Stimulated activated CD8-positive, alpha-beta memory T cell treated with anti-CD3 and anti-CD28 coated beads, Interleukin-15, amount 100 ng/mL, for 48 hours (primary cell): ENCODE data around the gene GKN1.

Source experiments
- DNase-seq, 2 donors: peaks; one replicate each; pipeline ENCODE4 v3.0.0-alpha.2; 2020; ENCODE audit warnings: low read depth in 2 of 2

Gene GKN1

GRCh38 chr2:68961380-68961779 is 13.1 kb upstream of the GKN1 start:
- no peak for DNase-seq

GRCh38 chr2:68964282-68964681 is 10.2 kb upstream of the GKN1 start:
- DNase-seq = no peak

- no peak for DNase-seq
Measured at GRCh38 chr2:68968221-68968620, 6.2 kb upstream of the GKN1 start.

- no peak for DNase-seq
Measured at GRCh38 chr2:68969736-68970490, 4.5 kb upstream of the GKN1 start.

DNA sequence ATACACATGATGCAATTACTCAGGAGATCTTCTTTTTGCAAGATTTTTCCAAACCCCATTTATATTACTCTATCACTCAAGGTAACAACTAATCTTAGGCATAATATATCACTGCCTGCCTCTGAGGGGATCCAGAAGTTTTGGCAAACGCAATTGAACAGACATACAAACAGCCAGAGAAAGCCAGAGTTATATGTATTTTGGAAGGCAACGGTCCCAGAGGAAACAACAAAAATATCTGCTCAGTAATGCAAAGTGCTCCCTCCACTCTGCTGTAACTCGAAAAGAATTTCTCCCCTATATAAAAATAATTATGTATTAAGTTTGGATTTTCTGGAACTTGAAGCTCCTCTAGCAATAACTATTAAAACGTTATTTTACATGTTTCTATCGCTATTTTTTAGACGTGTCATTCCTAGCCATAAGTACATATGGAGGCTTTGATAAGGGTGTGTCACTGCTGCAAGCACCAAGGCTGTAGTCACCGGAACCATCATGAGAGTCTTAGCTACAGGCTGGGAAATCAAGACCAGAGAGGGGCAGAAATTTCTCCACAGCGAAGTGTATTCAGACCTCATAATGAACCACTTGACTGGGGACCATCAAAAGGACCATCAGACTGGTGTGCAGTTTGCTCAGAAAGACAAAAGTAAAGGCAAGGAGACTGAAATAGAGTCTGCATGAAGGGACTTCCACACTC is 3.7 kb upstream of the GKN1 start:
- DNase-seq = no peak

DNA sequence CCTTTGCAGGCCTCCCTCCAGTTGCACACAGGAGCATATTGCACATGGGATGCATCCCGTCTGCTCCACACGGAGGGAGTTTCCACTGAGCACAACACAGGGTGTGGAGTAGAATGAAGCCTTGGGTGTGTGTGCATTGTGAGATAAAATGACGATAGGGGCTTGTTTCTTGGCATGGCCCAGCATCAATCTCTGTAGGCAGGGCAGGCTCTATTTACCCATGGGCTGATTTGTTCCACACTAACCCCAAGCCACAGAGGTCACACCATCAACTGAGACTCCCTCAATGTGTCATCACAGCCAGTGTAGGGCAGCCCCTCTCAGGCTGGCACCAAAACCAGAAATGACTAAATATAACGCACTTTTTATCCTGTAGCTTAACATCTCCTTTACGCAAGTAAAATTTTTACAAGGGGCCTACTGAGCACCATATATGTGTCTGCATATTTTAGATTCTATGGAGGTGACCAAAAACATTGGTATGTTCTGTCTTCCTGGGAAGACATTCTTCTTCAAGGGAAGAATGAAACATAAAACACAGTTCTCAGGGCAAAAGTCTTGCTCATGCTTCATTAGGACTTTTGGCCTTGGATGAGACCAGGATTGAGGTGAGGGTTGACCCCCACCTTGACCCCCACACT is 2.7 kb upstream of the GKN1 start:
- DNase-seq = peak in 1 of 2 donors; percentile 4

DNA sequence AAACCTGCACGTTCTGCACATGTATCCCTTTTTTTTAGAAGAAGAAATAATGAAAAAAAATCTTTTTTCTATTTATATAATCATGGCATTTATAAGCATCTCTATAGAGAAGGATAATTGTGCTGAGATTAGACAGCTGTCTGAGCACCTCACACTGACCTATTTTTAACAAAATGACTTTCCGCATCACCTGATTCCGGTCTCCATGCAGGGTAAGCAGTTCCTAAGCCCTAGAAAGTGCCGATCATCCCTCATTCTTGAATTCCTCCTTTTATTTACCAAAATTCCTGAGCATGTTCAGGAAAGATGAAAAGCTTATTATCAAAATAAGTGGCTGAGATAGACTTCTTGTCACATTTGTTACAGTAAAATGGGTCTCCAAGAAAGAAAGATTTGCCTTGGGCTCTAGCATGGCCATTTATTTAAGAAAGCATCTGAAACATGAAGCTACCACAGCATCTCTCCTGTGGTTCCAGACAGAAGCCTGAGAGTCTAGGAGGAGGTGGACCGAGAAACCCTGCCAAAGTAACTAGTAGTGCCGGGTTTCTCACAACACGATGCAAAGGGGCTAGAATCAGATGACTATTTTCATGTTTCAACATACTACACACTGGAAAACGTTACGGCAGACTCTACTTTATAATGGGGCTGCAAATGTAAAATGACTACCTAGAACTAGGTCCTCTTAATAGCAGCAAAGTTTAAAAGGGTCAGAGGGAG is 670 bp downstream of the GKN1 start:
- no peak for DNase-seq

DNA sequence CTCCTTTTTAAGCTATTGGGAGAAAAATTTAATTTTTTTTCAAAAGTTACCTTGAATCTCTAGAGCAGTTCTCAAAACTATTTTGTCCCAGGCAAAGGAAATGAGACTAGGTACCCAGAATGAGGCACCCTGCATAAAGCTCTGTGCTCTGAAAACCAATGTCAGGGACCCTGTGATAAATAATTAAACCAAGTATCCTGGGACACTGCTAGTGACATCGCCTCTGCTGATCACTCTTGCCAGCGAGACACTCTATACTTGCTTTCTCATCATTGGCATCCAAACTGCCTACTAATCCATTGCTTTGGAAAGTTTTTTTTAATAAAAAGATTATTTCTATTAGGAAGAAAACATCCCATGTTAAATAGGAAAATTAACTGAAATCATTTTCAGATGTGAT is 1.4 kb downstream of the GKN1 start:
- no peak for DNase-seq

DNA sequence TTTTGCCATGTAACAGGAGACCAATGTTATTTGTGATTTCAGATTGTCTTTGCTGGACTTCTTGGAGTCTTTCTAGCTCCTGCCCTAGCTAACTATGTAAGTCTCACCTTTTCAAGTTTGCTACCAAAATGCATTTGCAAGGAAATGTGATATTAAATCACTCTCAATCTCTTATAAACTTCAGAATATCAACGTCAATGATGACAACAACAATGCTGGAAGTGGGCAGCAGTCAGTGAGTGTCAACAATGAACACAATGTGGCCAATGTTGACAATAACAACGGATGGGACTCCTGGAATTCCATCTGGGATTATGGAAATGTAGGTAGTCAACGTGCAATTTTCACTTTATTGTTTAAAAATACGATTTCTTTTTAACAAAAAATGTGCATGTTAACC is 3.0 kb downstream of the GKN1 start:
- DNase-seq = no peak

DNA sequence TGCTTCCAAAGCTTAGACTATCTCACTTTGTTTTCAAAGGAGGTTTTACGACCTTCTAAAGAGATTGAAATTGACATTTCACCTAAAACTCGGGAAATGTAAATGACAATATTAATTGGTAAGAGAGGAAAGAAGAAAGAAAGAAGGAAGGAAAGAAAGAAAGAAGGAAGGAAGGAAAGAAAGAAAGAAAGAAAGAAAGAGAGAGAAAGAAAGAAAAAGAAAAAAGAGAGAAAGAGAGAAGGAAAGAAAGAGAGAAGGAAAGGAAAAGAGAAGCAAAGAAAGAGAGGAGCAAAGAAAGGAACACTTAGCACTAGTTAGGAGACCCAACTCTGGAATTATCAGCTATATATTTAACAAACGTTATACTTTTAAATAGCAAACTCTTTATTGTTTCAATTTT is 3.7 kb downstream of the GKN1 start:
- DNase-seq = no peak

DNA sequence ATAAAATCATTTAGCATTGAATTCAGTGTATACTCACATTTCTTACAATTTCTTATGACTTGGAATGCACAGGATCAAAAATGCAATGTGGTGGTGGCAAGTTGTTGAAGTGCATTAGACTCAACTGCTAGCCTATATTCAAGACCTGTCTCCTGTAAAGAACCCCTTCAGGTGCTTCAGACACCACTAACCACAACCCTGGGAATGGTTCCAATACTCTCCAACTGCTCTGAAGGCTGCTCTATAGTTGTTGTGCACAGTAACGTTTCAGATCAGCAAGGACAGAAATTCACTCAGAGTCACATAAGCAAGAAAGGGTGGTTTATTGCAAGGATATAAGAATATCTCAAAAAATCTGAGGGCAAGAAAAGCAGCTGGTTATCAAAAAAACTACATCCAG is 6.5 kb downstream of the GKN1 start:
- no peak for DNase-seq

GRCh38 chr2:68987021-68987503 is 12.6 kb downstream of the GKN1 start:
- no peak for DNase-seq

DNA sequence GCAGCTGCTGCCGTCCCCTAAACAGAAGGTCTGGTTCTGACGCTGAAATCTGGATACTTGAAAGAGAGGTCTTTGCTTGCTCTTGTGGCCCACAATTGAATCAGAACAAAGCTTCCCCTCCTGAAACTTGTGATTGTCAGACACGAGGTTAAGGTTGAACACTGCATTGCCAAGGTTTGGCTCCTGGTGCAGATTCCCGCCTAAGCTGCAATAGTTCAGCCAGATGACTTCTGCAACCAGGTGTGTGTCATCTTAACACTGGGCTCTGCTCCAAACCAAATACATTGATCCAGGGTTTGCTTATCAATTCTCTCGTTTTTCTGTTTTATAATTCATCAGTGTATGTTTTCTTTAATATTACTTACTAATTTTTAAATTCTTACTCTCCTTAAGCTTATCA is 14.6 kb downstream of the GKN1 start:
- DNase-seq = no peak

DNA sequence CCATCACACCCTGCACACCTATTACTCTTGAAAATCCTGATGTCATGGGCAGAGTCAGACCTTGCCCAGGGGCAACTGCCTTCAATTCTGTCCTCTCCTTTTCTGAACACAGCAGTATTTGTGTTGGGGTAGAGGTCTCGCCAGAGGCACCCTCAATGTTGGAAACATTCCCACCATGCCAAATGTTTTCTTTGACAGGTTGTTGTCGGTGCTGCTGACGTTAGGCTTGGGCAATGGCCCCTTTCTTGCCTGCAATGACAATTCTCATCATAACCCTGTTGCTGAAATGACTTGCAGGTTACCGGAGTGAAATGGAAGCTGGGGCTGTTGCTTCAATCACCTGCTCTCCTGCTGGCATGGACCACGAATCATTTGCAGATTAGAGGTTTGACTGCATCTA is 17.9 kb downstream of the GKN1 start:
- DNase-seq = no peak

DNA sequence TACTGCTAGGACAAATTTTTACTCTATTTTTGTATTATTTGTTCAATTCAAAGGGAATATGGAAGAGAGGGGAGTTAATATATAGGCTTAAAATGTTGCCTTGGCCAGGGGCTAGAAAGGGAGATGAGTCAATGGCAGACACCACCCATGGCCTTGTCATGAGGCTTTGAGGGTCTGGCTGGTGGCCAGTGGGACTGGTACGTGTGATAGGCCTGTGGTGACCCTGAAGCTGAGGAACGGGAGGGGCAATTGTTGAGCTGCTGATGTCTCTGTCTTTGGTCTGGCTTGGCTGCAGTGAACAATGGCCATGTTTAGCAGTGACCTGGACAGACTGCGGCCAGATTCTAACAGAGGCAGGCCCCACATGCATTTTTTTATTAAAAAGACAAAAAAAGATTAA is 18.5 kb downstream of the GKN1 start:
- DNase-seq = no peak

DNA sequence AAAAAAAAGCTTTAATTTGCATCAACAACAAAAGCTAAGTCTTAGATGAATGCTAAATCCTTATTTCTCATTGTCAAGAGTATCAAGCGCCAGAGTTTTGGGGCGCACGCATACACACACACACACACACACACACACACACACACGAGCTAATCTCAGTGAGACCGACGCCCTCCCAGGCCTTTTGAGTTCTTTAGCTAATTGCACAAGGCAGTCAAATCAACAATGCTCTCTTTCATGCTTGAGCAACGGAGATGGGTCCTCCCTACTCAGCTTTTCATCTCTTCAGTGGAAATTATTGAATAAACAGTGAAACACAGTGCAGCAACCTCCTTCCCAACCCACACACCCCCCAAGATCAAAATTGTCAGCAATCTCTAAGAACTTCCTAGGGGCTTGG is 19.2 kb downstream of the GKN1 start:
- DNase-seq = no peak

- no peak for DNase-seq
Measured at GRCh38 chr2:68994864-68995263, 20.4 kb downstream of the GKN1 start.

GRCh38 chr2:68995916-68996315 is 21.5 kb downstream of the GKN1 start:
- no peak for DNase-seq

DNA sequence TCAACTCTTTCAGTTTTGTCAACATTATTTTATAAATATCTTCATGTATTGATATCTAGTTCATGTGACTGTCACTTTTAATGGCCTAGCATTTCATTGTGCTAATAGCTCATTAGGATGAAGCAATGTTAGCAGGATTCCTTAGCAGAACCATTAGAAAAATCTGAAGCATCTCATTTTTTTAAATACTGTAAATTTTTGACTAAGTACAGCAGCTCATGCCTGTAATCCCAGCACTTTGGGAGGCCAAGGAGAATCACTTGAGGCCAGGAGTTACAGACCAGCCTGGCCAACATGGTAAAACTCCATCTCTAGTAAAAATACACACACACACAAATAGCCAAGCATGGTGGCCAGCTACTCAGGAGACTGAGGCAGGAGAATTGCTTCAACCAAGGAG is 23.0 kb downstream of the GKN1 start:
- DNase-seq = no peak

GRCh38 chr2:69001879-69002278 is 27.4 kb downstream of the GKN1 start:
- DNase-seq = no peak

- no peak for DNase-seq
Measured at GRCh38 chr2:69003731-69004130, 29.3 kb downstream of the GKN1 start.

- DNase-seq = no peak
Measured at GRCh38 chr2:69007169-69007568, 32.7 kb downstream of the GKN1 start.
